ENCODE data around the gene HPD. TPM values are rescaled to one million over a fixed set of nuclear protein-coding genes. Genes with fewer than 3 reads are reported as not detected.

The HPD gene
- total and polyA plus RNA-seq, 5 donors from 2014 or later: not detected

GRCh38 chr12:121825041-121825523 lies 33.6 kb downstream of the HPD start:
- H3K36me3 Mint-ChIP-seq: peaks cover 33% of the 10 kb centered on the region
- Histone ChIP-seq H3K27me3 (ENCODE audit: control insufficient read depth, insufficient read depth, low read length) (no peaks in the 10 kb centered on the region), H3K9me3 (ENCODE audit: control insufficient read depth in 2 of 2, low read length in 2 of 2) (no peaks in the 10 kb centered on the region), H3K4me3 (ENCODE audit: low read depth, low read length) (no peak overlapping the region), H3K27ac (ENCODE audit: insufficient read depth, low read length, poor library complexity, severe bottlenecking) (no peak overlapping the region), H3K36me3 (ENCODE audit: control insufficient read depth, insufficient read depth, low read length) (peaks cover 85% of the 10 kb centered on the region), H3K4me1 (ENCODE audit: control insufficient read depth, insufficient read depth, low read length, poor library complexity, severe bottlenecking) (no peaks in the 10 kb centered on the region)
- H3K4me3 Mint-ChIP-seq: no peak overlapping the region
- H3K4me1 Mint-ChIP-seq: peaks cover 0 to 25% (median 9%) of the 10 kb centered on the region in 4 donors
- H3K27ac Mint-ChIP-seq: no peak overlapping the region
- no peak for ATAC-seq (ENCODE audit: low read depth in 2 of 2)
- H3K27me3 Mint-ChIP-seq: no peaks in the 10 kb centered on the region
- DNase-seq: no peak
- H3K9me3 Mint-ChIP-seq: peaks cover 0 to 3% (median 0%) of the 10 kb centered on the region in 7 donors

- no peak overlapping the region for H3K27ac Mint-ChIP-seq
- H3K27ac ChIP-seq (ENCODE audit: insufficient read depth, low read length, poor library complexity, severe bottlenecking): no peak overlapping the region
- no peak for ATAC-seq (ENCODE audit: low read depth in 2 of 2)
These were observed 34.9 kb downstream of the HPD start for GRCh38 chr12:121823727-121824115.

GRCh38 chr12:121823101-121823726 lies 35.4 kb downstream of the HPD start:
- ATAC-seq (ENCODE audit: low read depth in 2 of 2): no peak
- Mint-ChIP-seq H3K27ac (no peak overlapping the region), H3K4me3 (no peak overlapping the region), H3K4me1 (peaks cover 0 to 17% (median 6%) of the 10 kb centered on the region in 4 donors), H3K9me3 (peaks cover 0 to 1% (median 0%) of the 10 kb centered on the region in 7 donors), H3K36me3 (peaks cover 21% of the 10 kb centered on the region), H3K27me3 (no peaks in the 10 kb centered on the region)
- DNase-seq: no peak
- Histone ChIP-seq H3K27ac (ENCODE audit: insufficient read depth, low read length, poor library complexity, severe bottlenecking) (no peak overlapping the region), H3K4me3 (ENCODE audit: low read depth, low read length) (no peak overlapping the region), H3K4me1 (ENCODE audit: control insufficient read depth, insufficient read depth, low read length, poor library complexity, severe bottlenecking) (no peaks in the 10 kb centered on the region), H3K27me3 (ENCODE audit: control insufficient read depth, insufficient read depth, low read length) (no peaks in the 10 kb centered on the region), H3K9me3 (ENCODE audit: control insufficient read depth in 2 of 2, low read length in 2 of 2) (no peaks in the 10 kb centered on the region), H3K36me3 (ENCODE audit: control insufficient read depth, insufficient read depth, low read length) (peaks cover 78% of the 10 kb centered on the region)

More at GRCh38 chr12:121823727-121824115, 34.9 kb downstream of the HPD start:
- Mint-ChIP-seq H3K4me1 (peaks cover 0 to 22% (median 9%) of the 10 kb centered on the region in 4 donors), H3K9me3 (peaks cover 0 to 3% (median 0%) of the 10 kb centered on the region in 7 donors), H3K4me3 (no peak overlapping the region), H3K36me3 (peaks cover 26% of the 10 kb centered on the region), H3K27me3 (no peaks in the 10 kb centered on the region)
- Histone ChIP-seq H3K4me3 (ENCODE audit: low read depth, low read length) (no peak overlapping the region), H3K9me3 (ENCODE audit: control insufficient read depth in 2 of 2, low read length in 2 of 2) (no peaks in the 10 kb centered on the region), H3K27me3 (ENCODE audit: control insufficient read depth, insufficient read depth, low read length) (no peaks in the 10 kb centered on the region), H3K36me3 (ENCODE audit: control insufficient read depth, insufficient read depth, low read length) (peaks cover 83% of the 10 kb centered on the region), H3K4me1 (ENCODE audit: control insufficient read depth, insufficient read depth, low read length, poor library complexity, severe bottlenecking) (no peaks in the 10 kb centered on the region)
- no peak for DNase-seq

- ATAC-seq (ENCODE audit: low read depth in 2 of 2) (no peak), DNase-seq (no peak)
- Histone ChIP-seq H3K4me1 (ENCODE audit: control insufficient read depth, insufficient read depth, low read length, poor library complexity, severe bottlenecking) (no peaks in the 10 kb centered on the region), H3K4me3 (ENCODE audit: low read depth, low read length) (no peak overlapping the region), H3K36me3 (ENCODE audit: control insufficient read depth, insufficient read depth, low read length) (peaks cover 78% of the 10 kb centered on the region), H3K27ac (ENCODE audit: insufficient read depth, low read length, poor library complexity, severe bottlenecking) (no peak overlapping the region), H3K27me3 (ENCODE audit: control insufficient read depth, insufficient read depth, low read length) (no peaks in the 10 kb centered on the region), H3K9me3 (ENCODE audit: control insufficient read depth in 2 of 2, low read length in 2 of 2) (no peaks in the 10 kb centered on the region)
- H3K27ac Mint-ChIP-seq: no peak overlapping the region
- H3K4me1 Mint-ChIP-seq: peaks cover 0 to 16% (median 5%) of the 10 kb centered on the region in 4 donors
- peaks cover 21% of the 10 kb centered on the region for H3K36me3 Mint-ChIP-seq
- H3K9me3 Mint-ChIP-seq: peaks cover 0 to 1% (median 0%) of the 10 kb centered on the region in 7 donors
- no peak overlapping the region for H3K4me3 Mint-ChIP-seq
- H3K27me3 Mint-ChIP-seq: no peaks in the 10 kb centered on the region
These were observed 36.1 kb downstream of the HPD start for GRCh38 chr12:121822393-121823100.

- Histone ChIP-seq H3K4me3 (ENCODE audit: low read depth, low read length) (no peak overlapping the region), H3K9me3 (ENCODE audit: control insufficient read depth in 2 of 2, low read length in 2 of 2) (no peaks in the 10 kb centered on the region), H3K36me3 (ENCODE audit: control insufficient read depth, insufficient read depth, low read length) (peaks cover 83% of the 10 kb centered on the region), H3K27ac (ENCODE audit: insufficient read depth, low read length, poor library complexity, severe bottlenecking) (no peak overlapping the region), H3K4me1 (ENCODE audit: control insufficient read depth, insufficient read depth, low read length, poor library complexity, severe bottlenecking) (peaks cover 2% of the 10 kb centered on the region), H3K27me3 (ENCODE audit: control insufficient read depth, insufficient read depth, low read length) (no peaks in the 10 kb centered on the region)
- H3K27ac Mint-ChIP-seq: no peak overlapping the region
- H3K9me3 Mint-ChIP-seq: peaks cover 0 to 1% (median 0%) of the 10 kb centered on the region in 7 donors
- peaks cover 19% of the 10 kb centered on the region for H3K36me3 Mint-ChIP-seq
- H3K4me1 Mint-ChIP-seq: peaks cover 0 to 20% (median 12%) of the 10 kb centered on the region in 4 donors
- H3K4me3 Mint-ChIP-seq: no peak overlapping the region
- no peak for ATAC-seq (ENCODE audit: low read depth in 2 of 2)
- no peaks in the 10 kb centered on the region for H3K27me3 Mint-ChIP-seq
- no peak for DNase-seq
These were observed 38.6 kb downstream of the HPD start for GRCh38 chr12:121820056-121820455.

GRCh38 chr12:121819212-121819949 lies 39.3 kb downstream of the HPD start:
- Histone ChIP-seq H3K27ac (ENCODE audit: insufficient read depth, low read length, poor library complexity, severe bottlenecking) (no peak overlapping the region), H3K36me3 (ENCODE audit: control insufficient read depth, insufficient read depth, low read length) (peaks cover 85% of the 10 kb centered on the region), H3K27me3 (ENCODE audit: control insufficient read depth, insufficient read depth, low read length) (no peaks in the 10 kb centered on the region), H3K4me3 (ENCODE audit: low read depth, low read length) (no peak overlapping the region), H3K9me3 (ENCODE audit: control insufficient read depth in 2 of 2, low read length in 2 of 2) (no peaks in the 10 kb centered on the region), H3K4me1 (ENCODE audit: control insufficient read depth, insufficient read depth, low read length, poor library complexity, severe bottlenecking) (peaks cover 2% of the 10 kb centered on the region)
- DNase-seq (no peak), ATAC-seq (ENCODE audit: low read depth in 2 of 2) (no peak)
- Mint-ChIP-seq H3K9me3 (no peaks in the 10 kb centered on the region), H3K4me3 (no peak overlapping the region), H3K27me3 (no peaks in the 10 kb centered on the region), H3K27ac (peak overlapping the region in 1 of 3 donors; percentile 12), H3K36me3 (peaks cover 21% of the 10 kb centered on the region), H3K4me1 (peaks cover 0 to 22% (median 12%) of the 10 kb centered on the region in 4 donors)

GRCh38 chr12:121817648-121818043 lies 41.0 kb downstream of the HPD start:
- DNase-seq: no peak
- Histone ChIP-seq H3K4me1 (ENCODE audit: control insufficient read depth, insufficient read depth, low read length, poor library complexity, severe bottlenecking) (peaks cover 16% of the 10 kb centered on the region), H3K36me3 (ENCODE audit: control insufficient read depth, insufficient read depth, low read length) (peaks cover 84% of the 10 kb centered on the region), H3K9me3 (ENCODE audit: control insufficient read depth in 2 of 2, low read length in 2 of 2) (no peaks in the 10 kb centered on the region), H3K27me3 (ENCODE audit: control insufficient read depth, insufficient read depth, low read length) (no peaks in the 10 kb centered on the region), H3K4me3 (ENCODE audit: low read depth, low read length) (no peak overlapping the region), H3K27ac (ENCODE audit: insufficient read depth, low read length, poor library complexity, severe bottlenecking) (no peak overlapping the region)
- ATAC-seq (ENCODE audit: low read depth in 2 of 2): no peak
- H3K27ac Mint-ChIP-seq: no peak overlapping the region
- H3K9me3 Mint-ChIP-seq: no peaks in the 10 kb centered on the region
- no peaks in the 10 kb centered on the region for H3K27me3 Mint-ChIP-seq
- no peak overlapping the region for H3K4me3 Mint-ChIP-seq
- peaks cover 26% of the 10 kb centered on the region for H3K36me3 Mint-ChIP-seq
- H3K4me1 Mint-ChIP-seq: peaks cover 0 to 34% (median 22%) of the 10 kb centered on the region in 4 donors
